Kidney epithelial cell (primary cell): ENCODE data around the gene SPI1. TPM values are rescaled to one million over a fixed set of nuclear protein-coding genes. Genes with fewer than 3 reads are reported as not detected.

Experiments used
- DNase-seq: peaks from one replicate; pipeline ENCODE4 v3.0.0-alpha.2; 2010; ENCODE audit warnings: low read depth
- H3K27me3 ChIP-seq: 2 replicates; pipeline ENCODE4 v1.6.0; 2011; ENCODE audit warnings: low read length; ENCODE audit not compliant: control insufficient read depth, insufficient read depth
- H3K36me3 ChIP-seq: 2 replicates; pipeline ENCODE4 v1.5.1; 2011; ENCODE audit warnings: low read length; ENCODE audit not compliant: control insufficient read depth, insufficient read depth
- H3K4me3 ChIP-seq: 2 replicates; pipeline ENCODE4 v1.5.1; 2011; ENCODE audit warnings: low read depth, mild to moderate bottlenecking, control low read depth, low read length
- CTCF ChIP-seq: IDR thresholded peaks from 2 replicates; pipeline ENCODE4 v1.5.1; 2011; ENCODE audit warnings: mild to moderate bottlenecking, moderate library complexity, low read length, control low read depth, inconsistent platforms; ENCODE audit not compliant: insufficient read depth, poor library complexity, severe bottlenecking
- total RNA-seq: library from RNA; depleted of rRNA; stranded (reverse); fragments of >200 nt; gene quantifications from 2 replicates; pipeline ENCODE4 v1.2.3, GENCODE V29; 2015

Gene SPI1
- total RNA-seq, 1 donor from 2014 or later = not detected

DNA sequence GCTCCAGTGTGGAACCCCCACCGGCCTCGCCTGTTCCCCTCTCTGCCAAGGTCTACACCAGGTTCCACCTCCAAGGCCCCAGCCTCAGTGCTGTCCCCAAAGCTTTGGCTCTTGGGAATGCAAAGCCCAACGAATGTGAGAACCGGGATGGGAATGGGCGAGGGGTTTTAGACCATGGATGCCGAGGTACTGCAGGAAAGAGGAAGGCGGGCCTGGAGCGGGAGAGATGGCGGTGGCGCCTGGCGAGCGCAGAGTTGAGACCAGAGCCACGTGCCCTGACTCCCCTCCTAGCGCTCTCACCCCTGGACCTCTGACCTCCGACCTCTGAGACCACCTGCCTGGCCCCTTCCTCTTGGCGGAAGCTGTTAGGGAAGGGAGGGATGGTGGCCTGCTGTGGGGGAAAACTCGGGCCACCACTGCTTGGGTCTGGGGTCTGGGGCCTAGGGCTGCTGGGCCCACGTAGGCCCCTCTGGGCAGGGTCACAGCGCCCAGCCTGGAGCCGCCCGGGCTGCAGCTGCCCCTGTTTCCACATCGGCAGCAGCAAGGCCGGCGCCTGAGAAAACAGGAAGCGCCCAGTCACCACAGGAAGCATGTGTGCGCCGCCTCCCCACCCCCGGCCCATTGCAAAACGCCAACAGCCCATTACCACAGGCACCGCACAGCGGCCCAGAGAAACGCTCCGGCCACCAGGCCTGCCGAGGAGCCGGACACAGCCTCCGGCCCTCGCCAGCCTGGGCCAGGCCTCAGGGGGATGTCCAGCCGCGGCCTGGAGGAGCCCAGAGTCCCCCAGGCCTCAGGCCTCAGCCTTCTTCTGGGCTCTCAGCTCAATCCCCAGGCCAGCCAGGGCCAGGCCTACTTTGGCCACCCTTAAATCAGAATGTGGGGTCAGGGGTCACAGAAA, 16.2 kb upstream of the SPI1 start:
- DNase-seq = no peak
- Histone ChIP-seq H3K36me3 (no peaks in the 10 kb centered on the region), H3K4me3 (no peak overlapping the region), H3K27me3 (no peaks in the 10 kb centered on the region)
- no peak for TF ChIP-seq CTCF

DNA sequence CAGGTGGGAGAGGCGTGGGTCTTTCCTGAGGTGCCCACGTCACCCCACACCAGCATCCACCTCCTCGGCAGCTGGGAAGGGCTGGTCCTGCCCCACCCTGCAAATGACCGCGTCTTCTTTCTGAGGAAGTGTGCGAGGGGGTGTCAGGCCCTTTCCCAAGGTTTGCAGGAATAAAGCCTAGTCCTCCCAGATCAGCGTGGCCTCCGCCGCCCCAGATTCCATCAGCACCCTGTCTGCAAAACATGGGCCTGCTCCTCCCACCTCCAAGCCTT, 15.6 kb upstream of the SPI1 start:
- no peak overlapping the region for H3K4me3 ChIP-seq
- no peaks in the 10 kb centered on the region for H3K27me3 ChIP-seq
- no peak for TF ChIP-seq CTCF
- no peak for DNase-seq
- no peaks in the 10 kb centered on the region for H3K36me3 ChIP-seq

DNA sequence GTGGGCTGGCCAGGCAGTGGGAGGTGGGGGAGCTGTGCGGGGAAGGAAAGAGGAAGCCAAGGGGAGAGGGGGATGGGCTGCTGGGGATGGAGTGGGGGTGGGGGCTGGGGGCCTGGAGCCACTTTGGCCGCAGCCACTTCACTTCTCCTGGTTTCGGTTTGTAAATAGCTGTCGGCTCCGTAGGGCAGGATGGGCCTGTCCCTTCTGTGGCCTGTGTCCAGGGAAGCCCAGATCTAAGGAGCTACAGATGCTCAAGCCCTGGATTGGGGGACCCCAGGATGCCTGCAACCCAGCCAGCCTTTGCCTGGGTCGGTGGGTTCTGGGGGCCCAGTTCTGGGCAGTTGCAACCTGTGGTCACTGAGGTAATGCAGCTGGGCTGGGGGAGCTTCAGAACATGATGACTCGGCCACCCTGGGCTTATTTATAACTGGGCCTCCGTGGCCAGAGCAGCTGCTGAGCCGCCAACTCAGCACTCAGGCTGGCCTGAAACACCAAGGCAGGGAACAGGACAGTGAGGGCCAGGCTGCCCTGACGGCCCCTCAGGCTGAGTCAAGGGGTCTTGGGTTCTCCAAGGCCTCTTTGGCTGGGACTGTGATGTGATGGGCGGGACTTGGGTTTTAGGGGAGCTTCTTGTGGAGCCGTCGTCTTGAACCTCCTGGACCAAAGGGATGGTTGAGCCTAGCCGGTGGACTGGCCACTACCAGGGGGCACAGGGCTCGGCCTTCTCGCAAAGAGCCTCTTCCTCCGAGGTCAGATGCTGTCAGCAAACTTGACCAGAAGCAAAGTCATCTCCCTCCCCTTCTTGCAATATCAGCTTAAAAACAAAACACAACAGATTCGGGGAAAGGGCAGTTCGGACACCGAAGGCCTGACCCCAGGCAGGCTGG, 15.1 kb upstream of the SPI1 start:
- TF ChIP-seq CTCF = no peak
- Histone ChIP-seq H3K27me3 (no peaks in the 10 kb centered on the region), H3K4me3 (no peak overlapping the region), H3K36me3 (no peaks in the 10 kb centered on the region)
- DNase-seq = no peak

DNA sequence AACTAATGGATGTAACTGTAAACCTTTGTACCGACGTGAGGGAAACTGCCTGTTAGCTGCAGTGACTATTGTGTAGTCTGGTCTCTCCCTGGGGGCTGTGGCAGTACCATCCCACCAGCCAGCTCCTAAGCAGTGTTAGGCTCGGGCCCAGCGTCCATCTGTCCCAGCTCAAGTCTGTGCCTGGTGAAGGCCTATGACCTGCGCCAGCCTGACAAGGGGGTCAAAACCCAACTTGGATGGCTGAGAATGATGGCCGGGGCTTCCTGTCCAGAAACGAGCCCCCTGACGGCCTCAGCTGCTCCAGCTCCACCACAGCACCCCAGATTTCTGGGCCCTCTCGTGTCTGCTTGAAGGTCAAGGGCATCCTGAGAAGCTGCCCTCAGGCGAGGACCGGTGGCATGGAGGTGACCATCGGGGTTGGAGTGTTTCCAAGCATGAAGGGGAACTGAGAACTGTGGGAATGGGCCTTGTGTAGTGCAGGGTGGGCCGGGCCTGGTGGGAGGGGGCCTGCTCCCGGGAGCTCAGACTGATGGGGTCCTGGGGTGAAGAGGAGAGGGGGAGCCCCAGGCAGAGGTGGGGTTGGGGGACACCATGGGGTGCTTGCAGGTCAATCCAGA, 14.3 kb upstream of the SPI1 start:
- no peak for DNase-seq
- H3K36me3 ChIP-seq = no peaks in the 10 kb centered on the region
- no peaks in the 10 kb centered on the region for H3K27me3 ChIP-seq
- H3K4me3 ChIP-seq = no peak overlapping the region
- TF ChIP-seq CTCF = no peak

GRCh38 chr11:47391711-47392432, 13.5 kb upstream of the SPI1 start:
- Histone ChIP-seq H3K36me3 (no peaks in the 10 kb centered on the region), H3K27me3 (no peaks in the 10 kb centered on the region), H3K4me3 (no peak overlapping the region)
- no peak for TF ChIP-seq CTCF
- no peak for DNase-seq
